Stimulated activated CD4-positive, alpha-beta T cell treated with anti-CD3 and anti-CD28 coated beads, Interleukin-4, amount 100 ng/mL, for 1 hour (primary cell): ENCODE measurements around the gene CDA.

Experiments
- DNase-seq: peaks from one replicate; pipeline ENCODE4 v3.0.0-alpha.2; 2020

Gene CDA

GRCh38 chr1:20618550-20618949, 29.7 kb downstream of the CDA start:
- DNase-seq: no peak

GRCh38 chr1:20619999-20620398, 31.1 kb downstream of the CDA start:
- DNase-seq: no peak

GRCh38 chr1:20621012-20621411, 32.1 kb downstream of the CDA start:
- no peak for DNase-seq

- DNase-seq: no peak
Measured at GRCh38 chr1:20624709-20625108, 35.8 kb downstream of the CDA start.

GRCh38 chr1:20625176-20626097, 36.5 kb downstream of the CDA start:
- no peak for DNase-seq

GRCh38 chr1:20626098-20626427, 37.2 kb downstream of the CDA start:
- no peak for DNase-seq

GRCh38 chr1:20626524-20626923, 37.6 kb downstream of the CDA start:
- DNase-seq: no peak

GRCh38 chr1:20630729-20631128, 41.8 kb downstream of the CDA start:
- no peak for DNase-seq

GRCh38 chr1:20632386-20632785, 43.5 kb downstream of the CDA start:
- no peak for DNase-seq

- peak; percentile 82 for DNase-seq
Measured at GRCh38 chr1:20633190-20634064, 44.5 kb downstream of the CDA start, which contains the start of gene PINK1. Gene PINK1 (plus strand): TSS chr1:20633458. CDS start chr1:20633549, 91 bp downstream.

GRCh38 chr1:20634065-20634593, 45.2 kb downstream of the CDA start:
- DNase-seq: peak; percentile 11

GRCh38 chr1:20634594-20635084, 45.7 kb downstream of the CDA start:
- no peak for DNase-seq

- DNase-seq: no peak
Measured at GRCh38 chr1:20636785-20637347, 48.0 kb downstream of the CDA start.

GRCh38 chr1:20640183-20640597, 51.3 kb downstream of the CDA start:
- peak; percentile 38 for DNase-seq

- DNase-seq: no peak
Measured at GRCh38 chr1:20641975-20642374, 53.1 kb downstream of the CDA start.

GRCh38 chr1:20643080-20643479, 54.2 kb downstream of the CDA start:
- DNase-seq: no peak

- DNase-seq: no peak
Measured at GRCh38 chr1:20644416-20644815, 55.5 kb downstream of the CDA start.

GRCh38 chr1:20645414-20645813, 56.5 kb downstream of the CDA start:
- DNase-seq: no peak

GRCh38 chr1:20648438-20648837, 59.5 kb downstream of the CDA start:
- DNase-seq: no peak

- DNase-seq: no peak
Measured at GRCh38 chr1:20648946-20649345, 60.0 kb downstream of the CDA start.

- DNase-seq: no peak
Measured at GRCh38 chr1:20652300-20652699, 63.4 kb downstream of the CDA start.

GRCh38 chr1:20654104-20654690, 65.3 kb downstream of the CDA start:
- no peak for DNase-seq

GRCh38 chr1:20657024-20657423, 68.1 kb downstream of the CDA start:
- no peak for DNase-seq
